Bronchial epithelial cell (primary cell): ENCODE results near the gene SAG. TPM values are rescaled to one million over a fixed set of nuclear protein-coding genes. Genes with fewer than 3 reads are reported as not detected.

Experiments used
- DNase-seq: peaks from one replicate; pipeline ENCODE4 v3.0.0-alpha.2; 2010; ENCODE audit warnings: low read depth
- FAIRE-seq: peaks from 2 replicates; lab custom pipeline; 2011; peaks lifted over from hg19 to GRCh38; lab: Jason Lieb, UNC
- H3K27me3 ChIP-seq: 2 replicates; pipeline ENCODE4 v1.5.1; 2011; ENCODE audit warnings: low read length; ENCODE audit not compliant: control insufficient read depth, insufficient read depth
- H3K36me3 ChIP-seq: 2 replicates; pipeline ENCODE4 v1.5.1; 2011; ENCODE audit warnings: low read length; ENCODE audit not compliant: control insufficient read depth, insufficient read depth
- H3K4me3 ChIP-seq: 2 replicates; pipeline ENCODE4 v1.5.1; 2011; ENCODE audit warnings: mild to moderate bottlenecking, low read depth, low read length, control low read depth
- CTCF ChIP-seq: IDR thresholded peaks from 2 replicates; pipeline ENCODE4 v1.5.1; 2011; ENCODE audit warnings: mild to moderate bottlenecking, moderate library complexity, low read length, control low read depth, inconsistent platforms; ENCODE audit not compliant: insufficient read depth, severe bottlenecking
- total RNA-seq: library from RNA; depleted of rRNA; stranded (reverse); fragments of >200 nt; gene quantifications from 2 replicates; pipeline ENCODE4 v1.2.1, GENCODE V29; 2014

The SAG gene
- total RNA-seq, 1 donor from 2014 or later, result not detected

GRCh38 chr2:233341296-233341695 lies 33.7 kb downstream of the SAG start:
- FAIRE-seq (no peak), DNase-seq (no peak)
- no peak for TF ChIP-seq CTCF
- no peak overlapping the region for H3K4me3 ChIP-seq
- H3K27me3 ChIP-seq, result peaks cover 2% of the 10 kb centered on the region
- no peaks in the 10 kb centered on the region for H3K36me3 ChIP-seq

- DNase-seq, result no peak
Measured at GRCh38 chr2:233342301-233342700, 34.7 kb downstream of the SAG start.

GRCh38 chr2:233343171-233343705 lies 35.6 kb downstream of the SAG start:
- no peaks in the 10 kb centered on the region for H3K27me3 ChIP-seq
- FAIRE-seq, result no peak
- no peak for TF ChIP-seq CTCF
- no peak overlapping the region for H3K4me3 ChIP-seq
- H3K36me3 ChIP-seq, result no peaks in the 10 kb centered on the region
- no peak for DNase-seq

More at GRCh38 chr2:233342301-233342700, 34.7 kb downstream of the SAG start:
- FAIRE-seq, result no peak
- no peak for TF ChIP-seq CTCF
- Histone ChIP-seq H3K4me3 (no peak overlapping the region), H3K36me3 (no peaks in the 10 kb centered on the region), H3K27me3 (peaks cover 2% of the 10 kb centered on the region)

GRCh38 chr2:233346376-233346775 lies 38.8 kb downstream of the SAG start:
- DNase-seq (no peak), FAIRE-seq (no peak)
- no peak for TF ChIP-seq CTCF
- Histone ChIP-seq H3K27me3 (no peaks in the 10 kb centered on the region), H3K4me3 (no peak overlapping the region), H3K36me3 (no peaks in the 10 kb centered on the region)

- H3K36me3 ChIP-seq, result no peaks in the 10 kb centered on the region
- no peaks in the 10 kb centered on the region for H3K27me3 ChIP-seq
- H3K4me3 ChIP-seq, result no peak overlapping the region
- FAIRE-seq (no peak), DNase-seq (no peak)
- no peak for TF ChIP-seq CTCF
Measured at GRCh38 chr2:233346930-233347329, 39.3 kb downstream of the SAG start.
